ENCODE measurements around the gene C2CD3. TPM values are rescaled to one million over a fixed set of nuclear protein-coding genes. Genes with fewer than 3 reads are reported as not detected.

The C2CD3 gene
- total and polyA plus RNA-seq, 7 donors = 5.1 to 14.4 (median 9.7) TPM

DNA sequence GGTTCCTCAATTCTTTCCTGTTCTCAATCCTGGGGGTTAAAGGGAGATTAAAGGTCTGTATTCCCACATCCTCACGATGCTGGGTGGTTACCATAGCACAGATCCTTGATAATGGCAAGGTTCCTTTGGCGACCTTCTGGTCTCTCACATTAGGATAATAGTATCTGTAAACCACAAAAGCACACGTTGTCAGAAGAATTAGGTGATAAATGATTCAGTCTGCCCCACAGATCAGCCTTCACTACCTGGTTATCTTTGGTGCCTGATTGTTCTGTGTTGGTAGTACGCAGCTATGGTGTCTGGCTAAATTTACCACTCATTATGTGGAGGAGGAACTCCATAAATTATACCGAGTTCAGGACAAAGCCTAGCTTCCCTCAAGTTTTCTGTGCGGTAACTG, 78.4 kb downstream of the C2CD3 start:
- H3K9me3 ChIP-seq = no peaks in the 10 kb centered on the region
- no peak overlapping the region for H3K27ac ChIP-seq
- TF ChIP-seq, protein P1, sequence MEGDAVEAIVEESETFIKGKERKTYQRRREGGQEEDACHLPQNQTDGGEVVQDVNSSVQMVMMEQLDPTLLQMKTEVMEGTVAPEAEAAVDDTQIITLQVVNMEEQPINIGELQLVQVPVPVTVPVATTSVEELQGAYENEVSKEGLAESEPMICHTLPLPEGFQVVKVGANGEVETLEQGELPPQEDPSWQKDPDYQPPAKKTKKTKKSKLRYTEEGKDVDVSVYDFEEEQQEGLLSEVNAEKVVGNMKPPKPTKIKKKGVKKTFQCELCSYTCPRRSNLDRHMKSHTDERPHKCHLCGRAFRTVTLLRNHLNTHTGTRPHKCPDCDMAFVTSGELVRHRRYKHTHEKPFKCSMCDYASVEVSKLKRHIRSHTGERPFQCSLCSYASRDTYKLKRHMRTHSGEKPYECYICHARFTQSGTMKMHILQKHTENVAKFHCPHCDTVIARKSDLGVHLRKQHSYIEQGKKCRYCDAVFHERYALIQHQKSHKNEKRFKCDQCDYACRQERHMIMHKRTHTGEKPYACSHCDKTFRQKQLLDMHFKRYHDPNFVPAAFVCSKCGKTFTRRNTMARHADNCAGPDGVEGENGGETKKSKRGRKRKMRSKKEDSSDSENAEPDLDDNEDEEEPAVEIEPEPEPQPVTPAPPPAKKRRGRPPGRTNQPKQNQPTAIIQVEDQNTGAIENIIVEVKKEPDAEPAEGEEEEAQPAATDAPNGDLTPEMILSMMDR (IDR thresholded peaks at IDR 0.05) = no peak
- peaks cover 13 to 98% of the 10 kb centered on the region in 2 donors for H3K36me3 ChIP-seq (ENCODE audit: insufficient read depth in 1 of 2, low read depth in 1 of 2)
- 87 to 93% (median 92%) methylated on average over 6 of the region's 6 CpGs for WGBS, 3 donors
- H3K4me3 ChIP-seq = no peak overlapping the region
- DNase-seq (no peak), ATAC-seq (no peak)
- no peaks in the 10 kb centered on the region for H3K4me1 ChIP-seq
- intact Hi-C loops (cut with DNase I) = loop anchor here in 1 of 2 donors (5.0 kb wide), 1 partner anchor 125 kb away; no protein-coding TSS in a partner anchor
- H3K27me3 ChIP-seq (ENCODE audit: insufficient read depth in 3 of 3, low read length in 2 of 3) = no peaks in the 10 kb centered on the region

DNA sequence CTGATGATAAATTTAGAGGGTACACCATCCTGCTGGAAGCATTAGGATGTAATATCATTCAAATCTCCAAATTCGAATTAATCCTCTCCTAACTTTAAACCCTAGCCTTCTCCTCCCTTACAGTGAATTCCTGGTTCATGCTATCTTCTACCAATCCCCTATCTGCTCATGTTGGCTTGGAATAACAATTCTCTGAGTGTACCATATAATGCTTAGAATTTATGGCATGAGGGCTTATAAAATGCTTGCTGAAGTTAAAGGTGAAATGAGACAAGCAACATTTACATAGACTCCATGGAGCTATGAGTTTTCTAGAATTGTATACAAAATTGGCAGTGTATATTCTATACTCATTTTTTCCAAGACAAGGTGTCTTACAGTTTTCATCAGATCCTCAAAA, 79.3 kb downstream of the C2CD3 start:
- Histone ChIP-seq H3K27me3 (ENCODE audit: insufficient read depth in 3 of 3, low read length in 2 of 3) (no peaks in the 10 kb centered on the region), H3K4me3 (no peak overlapping the region), H3K36me3 (ENCODE audit: insufficient read depth in 1 of 2, low read depth in 1 of 2) (peaks cover 13 to 98% of the 10 kb centered on the region in 2 donors), H3K27ac (no peak overlapping the region), H3K9me3 (no peaks in the 10 kb centered on the region), H3K4me1 (no peaks in the 10 kb centered on the region)
- intact Hi-C loops (cut with DNase I) = loop anchor here (2.0 to 5.0 kb wide), 2 partner anchors 124 to 127 kb away; no protein-coding TSS in a partner anchor
- 92 to 100% (median 96%) methylated on average over 1 of the region's 1 CpG for WGBS, 3 donors
- no peak for DNase-seq
- TF ChIP-seq, protein P1 (IDR thresholded peaks at IDR 0.05) = no peak
- no peak for ATAC-seq

DNA sequence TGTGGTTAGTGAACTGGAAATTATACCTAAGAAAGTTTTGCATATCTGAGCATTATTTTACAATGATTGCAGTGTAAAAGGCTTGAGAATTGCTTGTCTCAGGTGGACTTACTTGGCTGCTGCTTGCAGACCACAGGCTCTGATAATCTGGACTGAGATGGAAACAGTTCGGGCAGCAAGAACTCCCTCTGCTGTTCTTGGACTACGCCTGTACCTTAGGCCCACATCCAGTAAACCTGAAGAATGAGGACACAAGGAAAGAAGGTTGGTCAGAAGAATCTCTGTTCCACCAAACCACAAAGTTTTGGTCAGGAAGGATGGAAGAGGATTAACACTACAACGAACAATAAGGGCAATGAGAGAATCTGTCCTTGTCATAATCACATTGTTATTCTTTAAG, 80.1 kb downstream of the C2CD3 start:
- Histone ChIP-seq H3K27me3 (ENCODE audit: insufficient read depth in 3 of 3, low read length in 2 of 3) (no peaks in the 10 kb centered on the region), H3K9me3 (no peaks in the 10 kb centered on the region), H3K4me3 (no peak overlapping the region), H3K36me3 (ENCODE audit: insufficient read depth in 1 of 2, low read depth in 1 of 2) (peaks cover 13 to 97% of the 10 kb centered on the region in 2 donors), H3K4me1 (no peaks in the 10 kb centered on the region), H3K27ac (no peak overlapping the region)
- ATAC-seq (peak; percentile 61 to 86 (median 70)), DNase-seq (no peak)
- TF ChIP-seq, protein P1 (IDR thresholded peaks at IDR 0.05) = peak; percentile 46
- intact Hi-C loops (cut with DNase I) = loop anchor here (2.0 to 5.0 kb wide), 2 partner anchors 123 to 126 kb away; no protein-coding TSS in a partner anchor
- 68 to 92% (median 73%) methylated on average over 3 of the region's 3 CpGs for WGBS, 3 donors

DNA sequence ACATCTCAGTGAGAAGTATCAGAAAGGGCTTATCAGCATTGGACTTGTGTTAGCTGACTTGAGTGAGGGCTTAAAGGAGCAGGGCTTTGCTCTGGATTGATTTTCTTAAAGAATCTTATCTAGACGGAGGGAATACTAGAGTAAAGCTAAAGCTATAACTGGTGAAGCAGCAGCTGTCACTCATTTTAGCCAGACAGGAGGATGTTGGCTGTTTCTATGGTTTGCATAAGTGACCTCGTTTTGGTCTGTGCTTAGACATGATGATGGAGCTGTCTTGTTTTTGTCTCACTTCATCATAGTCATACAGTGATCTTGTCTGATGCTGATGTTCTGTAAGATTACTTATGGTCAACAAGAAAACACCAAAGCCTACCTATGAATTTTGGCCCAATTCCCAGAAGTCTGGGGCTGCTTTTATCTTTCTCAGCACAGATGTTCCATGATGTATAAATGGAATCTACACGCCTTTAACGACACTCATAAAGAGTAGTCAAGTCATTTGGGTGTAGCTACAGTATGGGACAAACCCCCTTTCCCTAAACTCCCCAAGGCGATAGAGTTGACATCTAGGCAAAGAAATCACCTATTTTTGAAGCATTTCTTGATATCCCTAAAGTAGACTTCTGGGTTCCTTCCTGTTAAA, 84.4 kb downstream of the C2CD3 start:
- peaks cover 6 to 81% of the 10 kb centered on the region in 2 donors for H3K36me3 ChIP-seq (ENCODE audit: insufficient read depth in 1 of 2, low read depth in 1 of 2)

More for the DNA sequence above, 84.4 kb downstream of the C2CD3 start:
- DNase-seq = no peak
- no peaks in the 10 kb centered on the region for H3K9me3 ChIP-seq
- no peak for ATAC-seq
- intact Hi-C loops (cut with DNase I) = no loop called here
- TF ChIP-seq, protein P1 (IDR thresholded peaks at IDR 0.05) = no peak
- H3K27me3 ChIP-seq (ENCODE audit: insufficient read depth in 3 of 3, low read length in 2 of 3) = no peaks in the 10 kb centered on the region
- no peak overlapping the region for H3K27ac ChIP-seq
- no peaks in the 10 kb centered on the region for H3K4me1 ChIP-seq
- no peak overlapping the region for H3K4me3 ChIP-seq
- 80 to 91% (median 84%) methylated on average over 5 of the region's 5 CpGs for WGBS, 3 donors
